Dendritic cell treated with granulocyte-macrophage colony-stimulating factor and Interleukin-4, amounts not matched to agents 40 ng/mL and 50 ng/mL, for 4 days (primary cell): Measurements from ENCODE around the gene ZCCHC17.
A peak's percentile ranks its signal among the peaks of the same experiment; 100 is the strongest.
"Not testable (repeated sequence)": the region's sequence is repeated elsewhere in the genome, so short reads cannot be mapped to it uniquely, and the experiment has no call there.

ENCODE experiments used
- H3K27ac Mint-ChIP-seq: one replicate; pipeline ENCODE4 v1.8.0; 2022; ENCODE audit warnings: mild to moderate bottlenecking, mixed read lengths
- H3K27me3 Mint-ChIP-seq: one replicate; pipeline ENCODE4 v1.8.0; 2022; ENCODE audit warnings: mild to moderate bottlenecking, mixed read lengths
- H3K36me3 Mint-ChIP-seq: one replicate; pipeline ENCODE4 v1.8.0; 2022; ENCODE audit warnings: low read depth, mixed read lengths
- H3K4me1 Mint-ChIP-seq: one replicate; pipeline ENCODE4 v1.8.0; 2022; ENCODE audit warnings: low read depth, mixed read lengths
- H3K4me3 Mint-ChIP-seq: one replicate; pipeline ENCODE4 v1.8.0; 2022; ENCODE audit warnings: mild to moderate bottlenecking, moderate library complexity, mixed read lengths
- H3K9me3 Mint-ChIP-seq: one replicate; pipeline ENCODE4 v1.8.0; 2022; ENCODE audit warnings: mixed read lengths
- intact Hi-C: fragments of 100-400 bp; cut with micrococcal nuclease; formaldehyde crosslinking; loops from one replicate; pipeline ENCODE4 v1.15.0; 2022

Gene ZCCHC17

DNA sequence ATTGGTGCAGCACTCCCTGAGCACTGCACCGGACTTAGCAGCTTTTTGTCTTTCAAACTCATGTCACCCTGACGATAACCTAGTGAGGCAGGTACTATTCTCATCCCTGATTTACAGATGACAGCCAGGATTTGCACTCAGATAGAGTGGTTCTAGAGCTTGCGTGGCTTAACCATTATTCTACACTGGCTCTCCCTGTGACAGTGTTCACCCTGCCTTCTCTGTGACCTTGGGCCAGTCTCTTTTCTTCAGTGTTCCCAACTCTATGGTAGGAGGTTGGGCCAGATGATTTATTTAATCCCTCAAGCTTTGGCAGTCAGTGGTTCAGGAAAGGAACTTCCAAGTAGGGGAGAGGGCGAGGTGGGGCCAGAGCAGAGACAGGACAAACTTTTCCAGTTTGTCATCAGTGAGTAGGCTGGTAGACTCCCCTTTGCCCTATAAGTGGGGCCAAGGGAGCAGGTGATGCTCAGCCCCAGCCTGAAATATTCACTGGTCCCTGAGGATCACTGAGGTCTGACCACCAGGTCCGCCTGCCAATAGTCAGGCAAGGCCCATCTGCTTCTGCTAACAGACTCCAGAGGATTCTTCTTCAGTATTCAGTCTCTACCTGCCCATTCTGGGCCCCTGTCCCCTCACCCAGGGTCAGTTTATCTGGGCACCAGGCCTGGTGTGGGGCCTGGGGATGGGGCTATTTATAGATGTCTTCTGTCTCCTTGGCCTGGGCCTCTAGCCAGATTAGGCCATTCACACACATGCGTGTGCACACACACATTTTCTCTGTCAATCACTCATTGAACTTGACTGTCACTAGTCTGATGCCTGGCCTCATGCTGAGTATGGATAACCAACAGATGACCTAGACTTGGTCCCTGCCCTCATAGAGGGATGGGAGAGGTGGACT, 84.8 kb downstream of the ZCCHC17 start:
- intact Hi-C loops: no loop called here
- Mint-ChIP-seq H3K27me3 (peaks cover 11% of the 10 kb centered on the region), H3K4me3 (no peak overlapping the region), H3K9me3 (no peaks in the 10 kb centered on the region), H3K36me3 (no peaks in the 10 kb centered on the region), H3K4me1 (peaks cover 10% of the 10 kb centered on the region), H3K27ac (no peak overlapping the region)

DNA sequence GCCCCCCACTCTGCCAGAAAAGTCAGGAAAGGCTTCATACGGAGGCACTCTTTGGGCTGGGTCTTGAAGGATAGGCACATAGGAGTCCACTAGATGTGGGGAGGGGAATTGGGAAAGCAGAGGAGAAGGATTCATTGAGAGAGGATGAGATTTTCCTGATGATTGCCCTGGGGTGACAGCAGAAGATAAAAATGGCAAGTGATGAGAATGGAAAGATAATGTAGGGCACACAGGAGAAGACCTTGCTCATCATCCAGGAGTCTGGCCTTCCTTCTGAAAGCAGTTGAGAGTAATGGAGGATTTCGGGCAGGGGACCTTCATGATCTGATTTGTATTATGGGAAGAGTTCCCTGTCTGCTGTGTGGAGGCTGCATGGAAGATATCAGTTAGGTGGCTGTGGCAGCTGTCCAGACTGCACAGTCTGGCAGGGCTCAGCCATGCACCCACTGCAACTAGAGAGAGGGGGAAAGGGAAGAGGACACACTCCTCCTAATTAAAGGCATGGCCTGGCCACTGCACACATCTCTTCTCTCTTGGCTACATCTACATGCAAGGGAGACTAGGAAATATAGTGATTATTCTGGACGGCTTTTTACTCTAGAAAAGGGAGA, 85.7 kb downstream of the ZCCHC17 start:
- Mint-ChIP-seq H3K36me3 (no peaks in the 10 kb centered on the region), H3K4me1 (peaks cover 11% of the 10 kb centered on the region), H3K27me3 (peaks cover 11% of the 10 kb centered on the region), H3K27ac (no peak overlapping the region), H3K9me3 (no peaks in the 10 kb centered on the region), H3K4me3 (no peak overlapping the region)
- intact Hi-C loops: no loop called here

DNA sequence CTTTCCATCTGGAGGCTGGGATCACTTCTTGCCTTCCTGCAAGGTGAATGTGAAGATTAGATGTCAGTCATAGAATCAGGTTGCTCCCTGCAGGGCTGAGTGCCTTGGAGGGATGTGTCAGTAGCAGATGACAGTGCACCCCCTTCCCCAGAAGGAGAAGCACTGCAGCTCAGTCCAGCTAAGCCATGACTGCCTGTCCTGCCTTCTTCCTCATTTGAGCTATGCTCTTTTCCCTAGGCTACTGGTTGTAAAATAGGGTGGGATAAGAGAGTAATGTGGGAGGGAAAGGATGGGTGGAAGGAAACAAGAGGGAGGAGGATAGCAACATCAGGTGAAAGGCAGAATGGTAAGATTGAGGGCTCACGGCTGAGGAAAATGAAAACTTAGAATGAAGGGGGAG, 87.1 kb downstream of the ZCCHC17 start:
- no peaks in the 10 kb centered on the region for H3K9me3 Mint-ChIP-seq
- H3K4me3 Mint-ChIP-seq: no peak overlapping the region
- no peaks in the 10 kb centered on the region for H3K36me3 Mint-ChIP-seq
- intact Hi-C loops: no loop called here
- peaks cover 9% of the 10 kb centered on the region for H3K27me3 Mint-ChIP-seq
- no peak overlapping the region for H3K27ac Mint-ChIP-seq
- H3K4me1 Mint-ChIP-seq: peaks cover 11% of the 10 kb centered on the region

DNA sequence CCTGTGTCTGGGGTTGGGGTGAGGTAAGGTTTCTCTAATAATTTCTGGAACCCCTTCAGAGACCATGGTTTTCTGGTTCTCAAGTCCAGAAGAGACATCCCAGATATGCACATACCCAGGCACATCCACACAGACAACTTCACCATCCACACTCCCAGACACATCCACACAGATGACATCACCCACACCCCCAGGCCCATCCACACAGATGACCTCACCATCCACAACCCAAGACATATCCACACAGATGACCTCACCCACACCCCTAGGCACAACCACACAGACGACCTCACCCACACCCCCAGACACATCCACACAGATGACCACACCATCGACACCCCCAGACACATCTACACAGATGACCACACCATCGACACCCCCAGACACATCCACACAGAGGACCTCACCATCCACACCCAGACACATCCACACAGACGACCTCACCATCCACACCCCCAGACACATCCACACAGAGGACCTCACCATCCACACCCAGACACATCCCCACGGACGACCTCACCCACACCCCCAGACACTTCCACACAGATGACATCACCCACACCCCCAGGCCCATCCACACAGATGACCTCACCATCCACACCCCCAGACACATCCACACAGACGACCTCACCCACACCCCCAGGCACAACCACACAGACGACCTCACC, 89.9 kb downstream of the ZCCHC17 start:
- H3K27ac Mint-ChIP-seq, H3K4me3 Mint-ChIP-seq, H3K9me3 Mint-ChIP-seq, H3K36me3 Mint-ChIP-seq, intact Hi-C loops, H3K27me3 Mint-ChIP-seq: not testable (repeated sequence)
- peaks cover 11% of the 10 kb centered on the region for H3K4me1 Mint-ChIP-seq

DNA sequence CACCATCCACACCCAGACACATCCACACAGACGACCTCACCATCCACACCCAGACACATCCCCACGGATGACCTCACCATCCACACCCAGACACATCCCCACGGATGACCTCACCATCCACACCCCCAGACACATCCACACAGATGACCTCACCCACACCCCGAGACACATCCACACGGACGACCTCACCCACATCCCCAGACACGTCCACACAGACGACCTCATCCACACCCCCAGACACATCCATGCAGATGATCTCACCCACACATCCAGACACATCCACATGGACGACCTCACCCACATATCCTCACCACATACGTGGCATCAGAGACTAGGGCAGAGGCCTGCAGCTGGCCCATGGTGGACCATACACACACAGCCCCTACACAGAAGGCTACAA, 90.8 kb downstream of the ZCCHC17 start:
- Mint-ChIP-seq H3K27ac (no peak overlapping the region), H3K27me3 (peaks cover 3% of the 10 kb centered on the region), H3K4me1 (peaks cover 11% of the 10 kb centered on the region), H3K4me3 (no peak overlapping the region), H3K36me3 (no peaks in the 10 kb centered on the region), H3K9me3 (no peaks in the 10 kb centered on the region)
- intact Hi-C loops: no loop called here

DNA sequence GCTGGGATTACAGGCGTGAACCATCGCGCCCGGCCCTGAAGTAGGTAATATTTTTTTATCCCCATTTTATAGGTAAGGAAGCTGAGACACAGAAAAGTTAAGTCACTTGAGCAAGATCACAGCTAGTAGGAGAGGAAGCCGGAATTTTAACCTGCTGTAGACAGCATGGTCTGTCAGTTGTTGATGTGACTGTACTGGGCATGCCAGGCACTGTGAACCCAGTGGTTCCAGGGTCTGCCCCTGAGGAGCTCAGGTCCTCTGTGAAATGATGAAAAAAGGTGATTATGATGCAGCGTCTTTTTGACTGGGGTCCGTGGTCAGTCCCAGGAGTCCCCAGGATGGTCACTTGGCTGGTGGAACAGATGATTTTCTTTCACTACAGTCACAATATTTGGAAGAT, 92.8 kb downstream of the ZCCHC17 start:
- Mint-ChIP-seq H3K36me3 (no peaks in the 10 kb centered on the region), H3K27me3 (peaks cover 3% of the 10 kb centered on the region), H3K9me3 (no peaks in the 10 kb centered on the region), H3K27ac (no peak overlapping the region), H3K4me1 (peaks cover 10% of the 10 kb centered on the region), H3K4me3 (no peak overlapping the region)
- intact Hi-C loops: no loop called here

GRCh38 chr1:31390071-31390470, 93.2 kb downstream of the ZCCHC17 start:
- intact Hi-C loops: no loop called here
- Mint-ChIP-seq H3K9me3 (no peaks in the 10 kb centered on the region), H3K27me3 (peaks cover 4% of the 10 kb centered on the region)

GRCh38 chr1:31393463-31393862, 96.6 kb downstream of the ZCCHC17 start:
- intact Hi-C loops: no loop called here
- Mint-ChIP-seq H3K27me3 (peaks cover 5% of the 10 kb centered on the region), H3K27ac (no peak overlapping the region), H3K9me3 (no peaks in the 10 kb centered on the region), H3K4me3 (no peak overlapping the region), H3K4me1 (peaks cover 32% of the 10 kb centered on the region), H3K36me3 (no peaks in the 10 kb centered on the region)

More at GRCh38 chr1:31390071-31390470, 93.2 kb downstream of the ZCCHC17 start:
- Mint-ChIP-seq H3K4me3 (no peak overlapping the region), H3K36me3 (no peaks in the 10 kb centered on the region), H3K27ac (no peak overlapping the region), H3K4me1 (peaks cover 14% of the 10 kb centered on the region)

GRCh38 chr1:31394584-31395193, 97.9 kb downstream of the ZCCHC17 start:
- Mint-ChIP-seq H3K9me3 (no peaks in the 10 kb centered on the region), H3K27ac (no peak overlapping the region), H3K36me3 (no peaks in the 10 kb centered on the region), H3K4me3 (peak overlapping the region; percentile 71), H3K27me3 (peaks cover 5% of the 10 kb centered on the region), H3K4me1 (peaks cover 32% of the 10 kb centered on the region)
- intact Hi-C loops: loop anchor here (1.0 kb wide), 2 partner anchors 28 to 155 kb away; no protein-coding TSS in a partner anchor

DNA sequence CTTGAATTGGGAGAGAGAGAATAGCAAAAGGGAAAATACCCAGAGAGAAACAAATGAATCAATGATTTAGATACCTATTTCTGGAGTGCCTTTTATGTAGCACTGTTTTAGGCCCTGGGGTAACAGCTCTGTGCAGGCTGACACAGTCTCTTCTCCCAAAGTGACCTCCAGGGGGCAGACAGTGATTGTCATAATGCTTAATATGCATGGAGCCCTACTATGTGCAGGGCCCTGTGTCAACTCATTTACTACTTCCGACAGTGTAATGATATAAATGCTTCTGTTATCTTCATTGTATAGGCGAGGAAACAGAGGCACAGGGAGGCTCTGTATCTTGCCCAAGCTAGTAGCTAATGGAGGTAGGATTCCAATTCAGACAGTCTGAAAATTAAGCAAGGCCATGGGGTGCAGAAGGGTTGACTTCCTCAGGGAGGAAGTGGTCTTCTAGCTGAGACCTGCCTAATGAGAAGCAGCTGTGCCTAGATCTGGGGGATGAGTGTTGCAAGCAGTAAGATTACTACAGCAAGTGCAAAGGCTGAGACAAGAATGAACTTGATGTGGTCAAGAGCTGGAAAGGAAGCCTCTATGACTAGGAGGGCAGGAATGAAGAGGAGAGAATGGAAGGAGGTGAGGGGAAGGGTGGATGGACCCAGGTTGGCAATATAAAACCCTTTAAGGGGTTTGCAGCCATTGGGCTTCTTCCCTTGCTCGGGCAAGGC, 100.0 kb downstream of the ZCCHC17 start:
- peaks cover 7% of the 10 kb centered on the region for H3K27me3 Mint-ChIP-seq
- no peak overlapping the region for H3K4me3 Mint-ChIP-seq
- intact Hi-C loops: no loop called here
- no peaks in the 10 kb centered on the region for H3K36me3 Mint-ChIP-seq
- peaks cover 41% of the 10 kb centered on the region for H3K4me1 Mint-ChIP-seq
- no peaks in the 10 kb centered on the region for H3K9me3 Mint-ChIP-seq
- no peak overlapping the region for H3K27ac Mint-ChIP-seq

DNA sequence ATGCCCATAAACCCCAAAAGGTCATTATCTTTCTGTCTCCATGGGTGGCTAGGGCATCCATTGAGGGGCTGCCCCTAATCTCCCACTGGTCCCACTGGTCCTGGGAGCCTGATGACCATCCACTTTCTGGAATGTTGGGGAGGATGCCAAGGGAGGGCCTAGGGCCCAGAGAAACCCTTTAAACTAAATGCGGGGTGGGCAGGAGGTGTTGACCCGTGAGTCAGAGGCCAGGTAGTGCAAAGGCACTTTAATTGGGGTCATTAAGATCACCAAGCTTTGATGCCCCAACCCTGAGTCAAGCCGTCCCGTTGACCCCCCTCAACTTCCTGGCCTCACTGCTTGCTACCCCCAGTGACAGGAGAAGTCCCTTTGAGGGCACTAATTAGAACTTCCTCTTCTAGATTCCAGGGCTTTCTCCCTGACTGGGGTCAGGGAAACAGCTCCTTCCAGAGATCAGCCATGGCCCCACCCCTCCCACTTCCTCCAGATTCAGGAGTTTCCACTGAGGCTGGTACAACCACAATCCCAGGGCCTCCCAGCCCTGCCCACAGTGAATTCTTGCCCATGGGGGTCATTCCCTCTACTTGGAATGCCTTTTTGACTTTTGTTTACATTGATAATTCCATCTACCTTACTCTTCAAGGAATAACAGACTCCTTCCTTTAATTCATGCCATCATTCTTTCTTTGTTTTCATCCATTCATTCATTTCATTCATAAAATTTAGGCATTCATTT, 100.7 kb downstream of the ZCCHC17 start:
- H3K27me3 Mint-ChIP-seq: peaks cover 7% of the 10 kb centered on the region
- H3K4me1 Mint-ChIP-seq: peaks cover 41% of the 10 kb centered on the region
- H3K9me3 Mint-ChIP-seq: no peaks in the 10 kb centered on the region
- H3K36me3 Mint-ChIP-seq: no peaks in the 10 kb centered on the region
- no peak overlapping the region for H3K4me3 Mint-ChIP-seq
- no peak overlapping the region for H3K27ac Mint-ChIP-seq
- intact Hi-C loops: no loop called here

GRCh38 chr1:31398246-31398645, 101.4 kb downstream of the ZCCHC17 start:
- Mint-ChIP-seq H3K4me3 (no peak overlapping the region), H3K9me3 (no peaks in the 10 kb centered on the region), H3K36me3 (no peaks in the 10 kb centered on the region), H3K4me1 (peaks cover 41% of the 10 kb centered on the region), H3K27ac (no peak overlapping the region), H3K27me3 (peaks cover 7% of the 10 kb centered on the region)
- intact Hi-C loops: no loop called here

GRCh38 chr1:31399976-31400375, 103.1 kb downstream of the ZCCHC17 start:
- Mint-ChIP-seq H3K36me3 (no peaks in the 10 kb centered on the region), H3K27me3 (peaks cover 7% of the 10 kb centered on the region), H3K9me3 (no peaks in the 10 kb centered on the region), H3K27ac (no peak overlapping the region), H3K4me1 (peaks cover 32% of the 10 kb centered on the region), H3K4me3 (no peak overlapping the region)
- intact Hi-C loops: no loop called here
